Pulmonary artery endothelial cell (primary cell): Measurements from ENCODE around the gene CHN1. TPM values are rescaled to one million over a fixed set of nuclear protein-coding genes. Genes with fewer than 3 reads are reported as not detected.
A peak's percentile ranks its signal among the peaks of the same experiment; 100 is the strongest.

ENCODE experiments used
- DNase-seq: peaks from one replicate; pipeline ENCODE4 v3.0.0-alpha.2; 2011; ENCODE audit warnings: low read depth, low spot score
- total RNA-seq: library from RNA; depleted of rRNA; stranded (reverse); fragments of >200 nt; gene quantifications from 2 replicates; pipeline ENCODE4 v1.2.3, GENCODE V29; 2014

CHN1 gene
- total RNA-seq, 1 donor from 2014 or later: 17.3 TPM

DNA sequence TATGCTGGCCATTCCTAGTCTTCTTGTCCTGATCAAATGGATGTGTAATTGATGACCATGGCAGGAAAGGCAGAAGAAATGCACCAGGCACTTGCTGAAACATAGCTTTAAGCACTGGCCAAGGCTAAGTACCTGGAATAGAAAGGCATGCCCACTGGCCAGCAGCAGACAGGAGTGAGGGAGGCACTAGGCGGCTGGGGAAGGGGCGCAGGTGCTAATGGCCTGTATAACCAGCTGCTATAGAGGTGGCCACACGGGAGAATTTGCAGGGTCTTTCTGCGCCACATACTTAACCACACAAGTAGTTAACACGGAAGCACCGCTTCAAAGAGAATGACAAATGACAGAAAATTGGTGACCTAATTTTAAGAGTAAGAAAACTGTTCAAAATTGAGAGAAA is 174.6 kb downstream of the CHN1 start:
- DNase-seq: no peak

DNA sequence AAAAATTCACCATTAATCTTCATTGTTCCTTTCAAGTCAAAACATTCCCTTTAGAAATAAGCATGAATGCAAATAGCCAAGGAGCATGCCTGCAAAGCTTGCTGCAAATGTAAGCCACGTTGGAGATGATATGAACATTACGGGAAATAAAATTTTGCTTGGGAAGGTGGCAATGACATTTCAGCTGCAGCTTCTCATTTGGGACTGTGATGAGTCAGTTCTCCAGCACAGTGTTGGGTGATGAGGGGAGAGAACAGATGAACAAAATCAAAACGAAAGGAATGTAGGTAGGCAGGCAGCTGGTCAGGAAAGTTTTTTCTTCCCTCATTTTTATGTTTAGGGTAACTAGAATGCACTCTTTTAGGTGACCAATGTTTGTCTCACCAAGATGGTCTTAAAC is 175.6 kb downstream of the CHN1 start:
- DNase-seq: no peak

DNA sequence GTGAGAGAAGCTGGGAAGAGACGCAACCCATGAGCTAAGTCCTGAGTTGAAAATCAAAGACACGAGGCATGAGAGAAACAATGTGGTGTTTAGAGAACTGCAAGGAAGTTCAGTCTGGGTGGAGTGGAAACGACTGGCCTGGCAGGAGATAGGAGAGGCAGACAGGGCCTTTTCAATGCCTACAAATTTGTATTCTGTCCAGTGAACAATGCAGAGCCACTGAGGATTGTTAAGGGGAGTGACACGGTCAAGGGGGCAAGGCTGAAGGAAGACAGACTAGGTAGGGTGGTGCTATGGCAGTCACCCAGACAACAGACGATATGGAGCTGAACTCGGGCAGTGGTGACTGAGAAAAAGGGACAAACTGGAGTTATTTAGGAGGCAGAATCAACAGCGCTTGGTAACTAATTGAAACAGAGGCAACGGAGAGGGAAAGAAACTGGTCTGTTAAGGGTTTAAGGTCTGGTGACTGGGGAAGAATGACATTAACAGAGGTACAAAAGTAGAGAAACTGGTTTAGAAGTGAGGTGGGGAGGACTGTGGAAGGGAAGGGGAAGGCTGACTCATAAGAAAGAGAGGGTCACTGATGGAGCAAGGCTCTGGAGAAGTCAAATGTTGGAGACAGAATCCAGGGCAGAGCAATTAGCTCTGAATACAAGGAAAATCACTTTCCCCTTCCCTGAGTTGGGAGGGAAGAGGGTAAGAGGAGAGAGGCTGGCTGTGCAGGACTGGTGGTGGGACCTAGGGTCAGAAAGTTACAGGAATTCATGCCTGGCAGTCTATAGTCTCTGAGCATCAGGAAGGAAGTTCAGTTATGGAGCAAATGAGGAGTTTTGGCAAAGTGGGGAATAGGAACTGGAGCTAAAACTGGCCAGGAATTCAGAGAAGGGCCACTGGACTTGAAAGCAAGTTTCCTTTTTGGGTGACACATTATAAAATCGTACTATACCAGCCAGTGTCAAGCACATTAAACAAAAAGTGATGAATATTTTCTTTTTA is 177.5 kb downstream of the CHN1 start:
- DNase-seq: peak; percentile 37

DNA sequence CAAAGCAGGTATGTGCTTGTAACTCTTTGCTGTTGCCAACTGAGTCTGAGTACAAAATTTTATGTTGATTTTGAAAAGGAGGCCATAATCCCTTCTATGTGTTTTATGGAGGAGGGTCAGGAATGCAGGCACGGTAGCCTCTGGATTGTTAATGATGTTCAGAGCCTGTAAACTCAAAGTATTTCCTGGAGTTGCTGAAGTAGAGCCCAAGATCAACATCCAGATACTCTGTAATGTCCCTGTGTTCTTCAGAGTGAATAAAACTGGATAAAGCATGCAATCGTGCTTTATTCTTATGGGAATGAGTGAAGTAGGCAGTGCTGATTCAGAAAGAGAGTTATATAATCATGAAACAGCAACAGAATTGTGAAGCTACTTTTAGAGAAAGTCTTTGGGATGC is 179.1 kb downstream of the CHN1 start:
- DNase-seq: no peak

DNA sequence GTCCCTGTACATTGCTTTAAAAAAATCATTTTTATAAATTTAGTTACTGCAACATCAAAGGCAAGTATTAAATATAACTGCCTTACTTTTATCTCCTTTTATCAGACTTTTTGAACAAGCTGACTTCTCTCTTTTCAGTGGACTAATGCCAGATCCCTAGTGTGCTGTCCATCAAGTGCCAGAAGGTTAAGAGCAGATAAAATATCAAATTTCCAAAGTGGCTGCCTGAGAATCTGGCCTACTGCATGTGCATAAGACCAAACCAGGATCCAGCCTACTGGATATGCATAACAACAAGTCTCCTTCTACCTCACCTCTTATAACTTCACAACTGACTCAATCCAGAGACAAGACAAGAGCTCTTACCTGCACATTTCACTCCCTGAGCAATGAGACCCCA is 181.1 kb downstream of the CHN1 start:
- no peak for DNase-seq

DNA sequence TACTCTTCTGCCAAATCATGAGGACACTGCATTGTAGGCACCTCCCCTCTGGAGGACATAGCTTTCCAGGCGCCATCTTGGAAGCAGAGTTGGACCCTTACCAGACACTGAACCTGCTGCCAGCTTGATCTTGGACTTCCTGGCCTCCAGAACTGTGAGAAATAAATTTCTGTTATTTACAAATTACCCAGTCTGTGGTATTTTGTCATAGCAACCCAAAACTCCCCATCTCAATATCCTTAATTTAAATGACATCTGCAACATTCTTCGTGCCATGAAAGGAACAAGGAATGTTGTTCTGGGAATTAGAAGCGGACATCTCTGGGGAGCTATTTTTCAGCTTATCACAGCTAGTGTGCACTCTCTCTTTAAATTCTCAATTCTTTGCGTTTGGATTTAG is 183.6 kb downstream of the CHN1 start:
- no peak for DNase-seq

DNA sequence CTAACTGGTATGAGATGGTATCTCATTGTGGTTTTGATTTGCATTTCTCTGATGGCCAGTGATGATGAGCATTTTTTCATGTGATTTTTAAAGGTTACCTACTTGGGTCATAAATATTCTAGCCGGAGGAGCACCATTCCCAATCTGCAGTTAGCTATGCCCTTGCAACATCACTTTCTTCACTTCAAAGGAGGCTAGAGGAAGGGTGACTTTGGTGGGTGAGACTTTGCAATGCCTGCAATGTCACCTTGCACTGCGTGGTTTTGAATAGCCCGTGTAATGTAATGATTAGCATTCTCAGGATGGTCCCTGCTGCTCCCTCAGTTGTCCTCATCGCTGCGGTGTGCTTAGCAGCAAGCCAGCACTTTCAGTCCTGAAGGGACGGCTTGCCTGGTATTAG is 184.8 kb downstream of the CHN1 start:
- DNase-seq: no peak

DNA sequence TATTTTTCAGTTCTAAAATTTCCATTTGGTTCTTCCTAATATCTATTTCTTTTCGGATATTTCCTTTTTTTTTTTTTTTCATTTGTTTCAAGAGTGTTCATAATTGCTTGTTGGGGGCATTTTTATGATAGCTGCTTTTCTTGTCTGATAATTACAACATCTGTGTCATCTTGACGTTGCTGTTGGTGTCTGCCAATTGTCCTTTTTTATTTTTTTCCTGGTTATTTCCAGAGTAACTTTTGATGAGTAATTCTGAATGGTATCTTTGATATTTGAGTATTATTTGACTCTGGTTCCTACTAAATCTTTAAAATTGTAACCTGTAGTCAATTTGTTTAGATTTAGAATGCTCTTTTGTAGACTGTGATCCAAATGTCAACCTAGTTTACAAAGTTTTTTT is 189.7 kb downstream of the CHN1 start:
- no peak for DNase-seq

DNA sequence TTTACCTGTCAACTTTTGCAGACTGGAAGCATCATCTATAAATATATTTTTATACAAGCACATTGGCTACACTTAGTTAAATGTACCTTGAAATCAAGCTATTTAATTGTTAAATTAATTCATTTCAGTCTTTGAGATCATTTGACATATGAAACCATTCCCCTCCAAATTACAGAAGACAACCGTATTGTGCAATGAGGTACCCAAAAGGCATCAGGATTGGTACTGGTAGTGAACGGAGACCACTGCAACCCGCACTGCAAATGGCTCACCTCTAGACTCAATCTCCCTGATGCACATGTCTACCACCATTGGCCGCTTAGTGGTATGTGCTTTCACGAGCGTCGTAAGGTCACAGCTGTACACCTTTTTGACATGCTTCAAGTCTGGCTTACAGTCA is 193.1 kb downstream of the CHN1 start:
- no peak for DNase-seq

DNA sequence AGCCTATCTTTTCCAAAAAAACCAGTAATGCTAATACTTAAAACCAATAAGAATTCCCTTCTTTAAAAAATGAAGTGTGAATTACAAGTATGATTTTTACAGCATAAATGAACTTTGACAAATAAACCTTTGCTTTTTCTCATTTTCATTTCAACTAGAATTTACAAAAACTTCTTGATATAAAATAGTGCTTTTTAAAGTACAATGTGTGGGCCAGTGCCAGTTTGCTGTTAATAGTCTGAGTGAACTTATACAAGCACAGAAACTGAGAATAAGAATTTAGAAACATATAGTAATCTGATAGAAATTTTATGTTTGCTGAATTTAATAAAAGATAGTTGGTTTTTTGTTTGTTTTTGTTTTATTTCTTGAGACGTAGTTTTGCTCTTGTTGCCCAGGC is 197.2 kb downstream of the CHN1 start:
- no peak for DNase-seq

DNA sequence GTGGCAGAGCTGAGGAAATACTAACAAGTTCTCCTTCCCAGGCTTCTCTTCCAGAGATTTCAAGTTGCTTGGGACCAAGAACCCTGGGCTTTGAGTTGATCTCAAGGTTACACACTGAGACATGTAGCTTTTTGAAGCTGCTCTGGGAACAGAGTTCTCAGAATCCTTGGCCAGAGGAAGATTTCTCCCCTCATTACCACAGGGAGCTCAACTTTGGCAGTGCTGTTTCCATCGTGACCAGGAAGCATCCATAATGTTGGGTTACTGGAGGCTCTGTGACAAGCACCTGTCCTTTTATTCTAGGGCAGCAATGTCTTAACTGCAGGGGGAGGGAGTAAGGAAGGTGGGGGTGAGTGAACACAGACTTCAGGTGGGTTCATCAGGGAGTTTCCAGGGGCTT is 199.4 kb downstream of the CHN1 start:
- DNase-seq: no peak

DNA sequence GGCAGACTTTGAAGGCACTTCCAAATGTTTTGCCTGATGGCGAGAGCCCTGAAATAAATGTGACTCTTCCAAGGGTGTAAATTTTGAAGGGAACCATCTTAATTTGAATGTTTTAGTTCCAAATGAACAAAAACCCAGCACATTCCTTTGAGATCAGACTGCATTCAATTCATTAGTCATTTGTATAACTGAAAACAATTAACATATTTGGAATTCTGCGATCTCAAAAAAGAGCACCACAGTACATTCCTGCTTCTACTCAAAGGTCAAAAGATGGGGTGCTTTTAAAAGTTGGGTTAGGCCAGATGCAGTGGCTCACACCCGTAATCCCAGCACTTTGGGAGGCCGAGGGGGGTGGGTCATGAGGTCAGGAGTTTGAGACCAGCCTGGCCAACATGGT is 202.7 kb downstream of the CHN1 start:
- no peak for DNase-seq

DNA sequence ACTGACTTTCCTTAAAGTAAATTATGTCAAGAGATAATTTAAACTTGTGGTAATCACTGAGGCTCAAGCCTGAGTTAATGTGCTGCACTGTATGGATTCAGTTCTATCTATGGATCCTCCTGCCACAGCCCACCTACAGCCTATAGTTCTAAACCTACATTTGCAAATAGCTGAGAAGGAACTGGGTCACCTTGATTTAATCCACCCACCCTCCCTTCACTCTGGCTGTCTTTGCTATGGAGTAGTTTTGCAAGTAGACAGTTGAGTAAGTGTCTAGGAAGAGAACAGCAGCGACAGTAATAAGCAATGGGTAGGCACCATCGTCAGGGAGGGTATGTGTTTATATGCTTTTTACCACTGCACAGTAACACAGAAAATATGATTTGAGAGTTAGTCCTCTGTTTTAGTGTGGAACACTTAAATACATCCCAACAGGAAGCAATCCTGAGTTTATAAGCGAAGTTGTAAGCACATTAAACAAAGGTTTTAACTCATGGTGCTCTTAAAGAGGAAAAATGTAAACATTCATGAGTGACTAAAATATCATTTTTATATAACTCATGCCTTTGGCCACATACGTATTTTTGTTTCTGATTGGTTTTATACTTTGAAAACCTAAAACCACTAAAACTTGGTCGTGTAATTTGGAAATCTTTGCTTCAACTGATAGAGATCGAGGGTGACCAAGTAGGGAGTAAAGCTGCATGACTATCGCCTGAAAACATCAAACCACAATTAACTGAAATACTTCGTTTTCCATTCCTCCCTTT is 204.6 kb downstream of the CHN1 start:
- DNase-seq: no peak

DNA sequence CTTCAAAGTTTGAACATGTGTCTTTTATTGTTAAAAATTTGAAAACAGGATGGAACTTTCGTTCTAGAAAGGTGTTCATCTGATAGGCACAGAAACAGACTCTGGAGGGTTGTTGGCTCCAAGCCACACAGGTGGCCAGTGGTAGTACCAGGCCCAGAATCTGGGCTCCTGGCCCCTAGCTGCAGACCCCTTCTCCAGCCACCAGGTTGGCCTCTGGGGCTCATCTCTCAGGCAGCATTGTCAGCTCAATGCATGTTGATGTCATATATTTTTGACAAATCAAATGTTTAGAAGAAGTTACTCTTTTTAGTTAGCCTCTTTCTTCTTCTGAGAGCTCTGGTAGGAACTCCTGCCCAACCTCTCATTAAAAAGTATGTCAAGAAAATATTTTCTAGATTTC is 206.4 kb downstream of the CHN1 start:
- DNase-seq: no peak

DNA sequence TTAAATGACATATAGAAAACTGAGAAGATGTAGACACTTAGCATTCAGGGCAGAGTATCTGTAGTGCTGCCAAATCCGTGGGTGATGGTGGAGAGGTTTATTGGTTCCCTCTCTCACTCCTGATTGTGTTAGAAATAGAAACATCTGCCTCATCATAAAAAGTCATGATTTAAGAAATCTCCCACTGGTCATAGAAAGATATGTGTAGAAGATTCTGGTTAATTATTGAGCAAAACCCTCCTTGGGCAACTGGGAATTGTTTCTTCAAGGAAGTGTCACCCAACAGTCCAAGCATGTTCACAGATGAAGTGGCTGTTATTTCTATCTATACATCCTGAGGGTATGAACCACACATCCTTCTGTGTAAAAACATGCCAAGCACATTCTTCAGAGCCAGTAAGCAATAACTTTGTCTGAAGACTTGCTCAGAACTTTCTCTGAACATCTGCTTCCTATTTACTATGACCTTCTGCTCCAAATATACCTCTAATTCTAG is 207.4 kb downstream of the CHN1 start:
- DNase-seq: peak; percentile 52

DNA sequence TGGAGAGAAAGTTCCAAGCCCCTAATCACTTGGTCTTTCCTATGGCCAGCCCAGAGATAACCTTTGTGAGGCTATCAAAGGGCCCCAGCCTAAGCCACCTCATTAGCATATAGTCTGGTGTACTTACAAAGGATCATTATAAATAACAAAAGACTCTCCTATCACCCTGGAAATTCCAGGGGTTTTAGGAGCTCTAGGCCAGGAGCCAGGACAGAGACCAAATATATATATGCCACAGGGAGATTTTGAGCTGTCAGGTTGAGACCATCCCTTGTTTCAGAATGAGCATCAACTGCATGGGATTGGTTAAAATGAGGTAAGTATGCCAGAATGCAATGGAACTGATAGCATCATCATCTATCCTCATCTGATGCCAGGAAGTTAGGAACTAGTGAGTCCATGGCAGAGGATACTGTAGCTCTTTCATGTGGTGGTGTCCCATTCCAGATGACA is 208.8 kb downstream of the CHN1 start:
- no peak for DNase-seq

DNA sequence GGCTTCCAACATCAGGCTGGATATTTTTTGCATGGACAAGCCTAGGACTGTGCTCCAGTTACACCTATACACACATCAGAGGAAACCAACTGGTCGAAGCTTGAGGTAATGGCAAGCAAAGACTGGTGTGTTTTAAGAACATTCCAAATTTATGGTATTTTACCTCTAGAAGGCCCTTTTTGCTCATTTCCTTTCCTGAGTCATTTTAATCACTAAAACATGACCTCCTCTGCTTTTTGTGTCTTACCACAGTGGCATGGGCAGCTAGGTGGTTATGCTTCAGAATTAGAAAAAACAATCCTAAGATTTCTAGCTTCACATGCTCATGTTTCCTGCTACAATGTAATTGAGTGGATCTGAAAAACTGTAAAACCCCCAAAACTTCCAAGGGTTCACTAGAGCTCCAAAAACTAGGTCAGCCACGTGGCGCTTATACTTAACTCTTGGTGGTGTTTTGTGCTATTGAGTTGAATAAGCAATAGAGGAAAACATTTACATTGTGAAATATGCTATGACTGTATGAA is 210.3 kb downstream of the CHN1 start:
- no peak for DNase-seq

DNA sequence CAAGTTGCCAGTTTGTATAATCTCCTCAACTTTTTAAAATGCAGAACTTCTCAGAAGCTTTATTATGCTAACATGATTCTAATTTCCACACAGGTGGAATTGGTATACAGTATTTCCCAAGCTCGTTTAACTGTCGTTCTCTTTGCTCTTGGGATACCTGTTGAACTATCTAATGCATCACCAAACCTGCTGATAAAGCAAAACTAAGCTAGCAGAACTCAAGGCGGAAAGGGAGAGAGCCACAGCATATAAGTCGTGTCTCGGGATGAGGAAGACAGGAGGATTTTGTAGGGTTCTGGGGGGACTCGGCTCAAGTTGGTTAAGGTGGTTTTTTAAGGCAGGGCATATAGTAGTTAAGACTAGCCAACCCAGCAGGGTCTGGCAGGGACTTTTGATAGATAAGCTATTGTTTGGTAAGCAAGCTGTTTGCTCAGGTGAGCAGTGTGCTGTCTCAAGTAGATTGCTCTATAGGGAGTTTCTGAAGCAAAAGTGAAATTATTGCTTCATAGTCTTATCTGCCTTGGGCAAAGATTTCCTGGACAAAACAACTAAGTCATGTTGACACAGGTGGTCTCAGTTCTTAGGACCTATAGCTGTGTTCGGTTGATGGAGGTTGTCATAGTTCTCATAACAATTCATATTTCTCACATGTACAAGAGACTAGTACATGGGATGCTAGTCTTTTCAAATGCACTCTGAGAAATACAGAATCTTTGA is 212.7 kb downstream of the CHN1 start:
- no peak for DNase-seq

DNA sequence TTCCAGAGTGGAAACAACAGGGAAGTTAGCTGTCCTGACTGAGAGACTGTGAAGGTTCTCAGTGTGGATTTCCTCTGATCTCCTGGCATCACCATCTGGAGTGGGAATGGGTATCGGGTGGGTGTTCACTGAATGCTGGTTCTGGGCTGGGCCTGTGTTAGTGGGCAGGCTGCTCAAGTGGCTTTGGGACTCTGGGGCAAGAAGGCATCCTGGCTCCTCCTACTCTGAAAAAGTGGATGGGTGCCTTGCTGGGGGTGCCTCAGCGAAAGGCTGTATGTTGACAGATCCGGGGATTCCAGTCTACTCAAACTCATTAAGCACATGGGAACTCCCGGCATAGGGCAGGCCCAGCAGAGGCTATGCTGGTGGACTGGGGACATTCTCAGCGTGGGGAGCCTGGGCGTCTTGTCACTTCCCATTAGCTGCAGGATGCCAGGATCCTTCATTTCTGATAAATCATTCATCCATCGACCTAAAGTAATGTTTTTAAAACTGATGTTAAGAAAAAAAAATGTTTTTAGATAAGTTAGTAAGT is 213.4 kb downstream of the CHN1 start:
- DNase-seq: no peak

DNA sequence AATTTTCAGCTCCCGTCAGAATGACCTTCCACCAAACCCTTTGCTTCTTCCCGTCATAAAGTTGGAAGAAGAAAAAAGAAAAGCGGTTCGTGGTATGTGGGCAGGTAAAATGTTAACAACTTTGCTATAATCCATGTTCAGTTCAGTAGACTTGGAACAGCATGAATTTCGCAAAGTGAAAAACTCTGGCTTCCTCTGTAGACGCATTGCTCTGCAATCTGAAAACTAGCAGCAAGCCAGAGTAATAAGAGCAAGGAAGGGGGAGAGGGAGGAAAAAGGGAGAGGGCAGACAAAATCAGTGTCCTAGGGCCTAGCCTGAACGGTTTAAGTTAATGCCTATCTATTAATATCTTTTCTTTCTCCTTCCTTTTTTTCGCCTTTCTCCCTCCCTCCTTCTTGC is 214.2 kb downstream of the CHN1 start:
- DNase-seq: no peak

DNA sequence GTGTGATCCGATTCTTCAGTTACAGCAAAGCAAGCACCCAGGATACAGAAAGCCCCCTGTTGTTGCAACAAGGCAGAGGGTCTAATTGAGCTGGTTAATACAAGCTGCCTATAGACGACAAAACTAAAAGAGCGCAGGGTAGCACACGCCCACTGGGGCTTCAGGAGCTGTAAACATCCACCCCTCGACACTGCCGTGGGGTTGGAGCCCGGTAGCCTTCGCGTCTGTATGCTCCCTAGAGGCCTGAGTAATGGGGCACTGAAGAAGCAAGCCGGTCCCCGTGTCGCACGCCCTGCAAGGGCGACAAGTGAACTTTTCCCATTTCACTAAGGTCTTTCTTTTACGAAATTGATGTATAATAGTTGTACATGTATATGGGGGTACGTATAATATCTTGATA is 216.2 kb downstream of the CHN1 start:
- no peak for DNase-seq
